Vagina (tissue), 2 donors: ENCODE data around the gene C11orf52.
"Not testable (repeated sequence)": the region's sequence is repeated elsewhere in the genome, so short reads cannot be mapped to it uniquely, and the experiment has no call there.

Experiments
- CTCF ChIP-seq, 3 experiments: fragments of 450-650 bp in 2 of 3; fragments of 200-600 bp in 1 of 3; sonication (generic) in 1 of 3; IDR thresholded peaks; one replicate each; pipeline ENCODE4 v1.5.1; 2017 to 2019; ENCODE audit warnings: antibody characterized with exemption in 3 of 3, mild to moderate bottlenecking in 2 of 3, moderate library complexity in 2 of 3
- POLR2A ChIP-seq, 2 donors: fragments of 450-650 bp; IDR thresholded peaks; one replicate each; pipeline ENCODE4 v1.6.1; 2017; ENCODE audit warnings: antibody characterized with exemption in 2 of 2, mild to moderate bottlenecking in 2 of 2, moderate library complexity in 2 of 2
- POLR2AphosphoS5 ChIP-seq, 2 donors: sonication (generic); formaldehyde crosslinking; IDR thresholded peaks; one replicate each; pipeline ENCODE4 v1.9.0; 2017; ENCODE audit warnings: antibody characterized with exemption in 2 of 2, mild to moderate bottlenecking in 2 of 2, low read depth in 1 of 2; ENCODE audit not compliant: insufficient read depth in 1 of 2

GRCh38 chr11:111885053-111885452 is 33.7 kb upstream of the C11orf52 start:
- not testable (repeated sequence) for TF ChIP-seq CTCF (IDR thresholded peaks at IDR 0.05); POLR2AphosphoS5 (IDR thresholded peaks at IDR 0.05; ENCODE audit: insufficient read depth in 1 of 2, low read depth in 1 of 2); POLR2A (IDR thresholded peaks at IDR 0.05)
